GM21619 (cell line): ENCODE measurements around the gene UCP2.

Source experiments
- ATAC-seq: cut with Tn5 transposase; IDR thresholded peaks from one replicate; pipeline ENCODE4 v1.9.1; 2021; ENCODE audit not compliant: unreplicated experiment

The UCP2 gene

DNA sequence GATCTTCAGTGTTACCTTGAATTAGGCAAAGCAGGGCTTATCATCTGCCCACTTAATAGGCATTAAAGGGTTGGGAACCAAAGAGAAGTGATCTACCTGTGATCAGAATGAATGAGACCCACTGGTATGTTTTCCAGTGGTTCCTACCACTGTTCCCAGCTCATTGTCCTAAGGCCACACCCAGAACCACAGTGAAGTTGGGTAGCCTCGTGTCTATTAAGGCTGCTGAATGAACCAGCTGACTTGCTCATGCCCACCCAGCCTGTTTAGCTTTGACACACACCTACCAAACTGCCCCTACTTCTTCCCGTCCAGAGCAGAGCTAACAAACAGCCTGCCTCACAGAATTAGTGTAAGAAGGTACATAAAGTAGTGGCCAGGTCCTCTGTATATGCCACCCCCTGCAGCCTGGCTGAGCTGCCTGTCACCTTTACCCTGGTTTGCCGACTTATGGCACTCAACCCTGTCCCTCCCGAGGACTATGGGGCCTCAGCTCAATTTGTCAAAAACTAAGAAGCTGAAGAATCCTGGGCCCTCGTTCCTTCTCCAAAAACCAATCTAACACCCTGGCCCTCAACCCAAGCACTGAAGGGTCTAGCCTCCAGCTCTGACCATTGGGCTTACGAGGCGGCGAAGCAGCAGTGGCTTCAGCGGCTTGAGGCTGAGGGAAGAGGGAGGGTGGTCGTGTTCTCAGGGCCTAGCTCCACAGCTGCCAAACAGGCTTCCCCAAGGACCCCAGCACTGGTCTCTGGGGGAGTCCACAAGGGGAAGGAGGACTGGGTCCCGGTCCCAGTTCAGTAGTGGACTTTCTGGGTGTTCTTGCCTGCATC, 9.8 kb downstream of the UCP2 start:
- ATAC-seq, result no peak

- no peak for ATAC-seq
Measured at GRCh38 chr11:73972187-73972586, 10.5 kb downstream of the UCP2 start.

GRCh38 chr11:73971175-73971719, 11.4 kb downstream of the UCP2 start:
- ATAC-seq, result no peak

GRCh38 chr11:73969991-73970800, 12.4 kb downstream of the UCP2 start:
- no peak for ATAC-seq

DNA sequence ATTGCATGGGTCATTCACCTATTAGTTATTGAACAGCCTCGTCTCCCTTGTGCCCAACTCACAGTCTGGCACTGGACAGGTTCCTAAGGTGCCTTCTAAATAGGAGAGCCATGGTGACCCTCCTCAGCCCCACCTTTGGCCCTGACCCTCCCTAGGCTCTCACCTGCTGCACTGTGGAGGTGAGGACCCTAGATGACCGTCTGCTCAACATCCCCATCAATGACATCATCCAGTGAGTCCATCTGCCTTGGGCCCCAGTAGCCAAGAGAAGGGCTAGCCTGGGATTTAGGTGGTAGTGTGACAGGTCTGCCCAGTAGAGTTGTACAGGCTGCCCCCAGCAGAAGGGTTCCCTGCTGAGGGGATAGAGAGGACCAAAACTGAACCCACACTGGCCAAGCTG, 13.6 kb downstream of the UCP2 start:
- no peak for ATAC-seq

GRCh38 chr11:73968356-73968966, 14.2 kb downstream of the UCP2 start:
- ATAC-seq, result no peak

GRCh38 chr11:73965764-73966121, 16.9 kb downstream of the UCP2 start:
- ATAC-seq, result no peak

GRCh38 chr11:73965076-73965763, 17.4 kb downstream of the UCP2 start:
- no peak for ATAC-seq

DNA sequence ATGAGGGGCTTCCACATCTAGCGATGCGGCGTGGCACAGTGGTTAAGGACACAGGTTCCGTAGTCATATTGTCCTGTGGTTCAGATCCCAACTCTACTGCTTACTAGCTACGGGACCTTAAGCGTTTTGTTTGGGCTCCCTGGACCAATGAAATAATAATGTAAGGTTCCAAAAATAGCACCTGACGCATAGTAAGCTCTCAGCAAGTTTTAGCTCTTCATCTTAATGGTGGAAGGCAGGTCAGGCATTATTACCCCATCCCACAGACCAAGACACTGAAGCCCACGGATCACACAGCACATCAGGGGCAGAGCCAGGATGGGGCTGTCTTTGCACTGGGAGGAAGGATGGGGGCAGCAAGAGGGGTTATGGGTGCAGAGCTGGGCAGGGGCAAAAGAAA, 18.8 kb downstream of the UCP2 start:
- no peak for ATAC-seq

GRCh38 chr11:73962101-73962705, 20.4 kb downstream of the UCP2 start:
- ATAC-seq, result no peak

- no peak for ATAC-seq
Measured at GRCh38 chr11:73961321-73961720, 21.3 kb downstream of the UCP2 start.

DNA sequence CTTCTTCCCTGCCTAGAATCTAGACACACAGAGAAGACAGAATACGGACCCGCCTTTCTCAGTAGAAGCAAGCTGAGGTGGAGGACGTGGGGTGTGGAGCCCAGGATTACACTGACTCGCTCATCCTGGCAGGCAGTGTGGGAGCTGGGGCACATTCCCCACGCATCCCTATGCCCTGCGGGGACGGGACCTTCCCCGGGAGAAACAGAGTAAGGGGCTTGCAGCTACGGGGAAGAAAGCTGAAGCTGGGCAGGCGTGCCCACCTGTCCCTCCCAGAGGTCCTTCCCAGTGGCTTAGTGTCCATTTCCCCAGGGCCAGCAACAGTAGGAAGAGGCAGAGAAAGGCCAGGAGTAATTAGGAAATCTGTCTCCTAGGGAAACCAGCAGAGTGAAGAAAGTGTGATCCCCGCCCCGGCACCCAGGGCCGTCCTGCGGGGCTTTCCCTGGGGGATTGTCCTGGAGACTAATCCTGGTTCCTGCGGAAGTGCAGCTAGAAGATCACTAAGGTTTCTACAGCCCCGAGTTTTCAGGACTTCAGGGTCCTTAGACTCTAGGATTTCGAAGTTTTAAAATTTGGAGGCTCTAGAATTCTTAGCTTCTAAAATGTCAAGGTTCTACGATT, 24.0 kb downstream of the UCP2 start:
- no peak for ATAC-seq

DNA sequence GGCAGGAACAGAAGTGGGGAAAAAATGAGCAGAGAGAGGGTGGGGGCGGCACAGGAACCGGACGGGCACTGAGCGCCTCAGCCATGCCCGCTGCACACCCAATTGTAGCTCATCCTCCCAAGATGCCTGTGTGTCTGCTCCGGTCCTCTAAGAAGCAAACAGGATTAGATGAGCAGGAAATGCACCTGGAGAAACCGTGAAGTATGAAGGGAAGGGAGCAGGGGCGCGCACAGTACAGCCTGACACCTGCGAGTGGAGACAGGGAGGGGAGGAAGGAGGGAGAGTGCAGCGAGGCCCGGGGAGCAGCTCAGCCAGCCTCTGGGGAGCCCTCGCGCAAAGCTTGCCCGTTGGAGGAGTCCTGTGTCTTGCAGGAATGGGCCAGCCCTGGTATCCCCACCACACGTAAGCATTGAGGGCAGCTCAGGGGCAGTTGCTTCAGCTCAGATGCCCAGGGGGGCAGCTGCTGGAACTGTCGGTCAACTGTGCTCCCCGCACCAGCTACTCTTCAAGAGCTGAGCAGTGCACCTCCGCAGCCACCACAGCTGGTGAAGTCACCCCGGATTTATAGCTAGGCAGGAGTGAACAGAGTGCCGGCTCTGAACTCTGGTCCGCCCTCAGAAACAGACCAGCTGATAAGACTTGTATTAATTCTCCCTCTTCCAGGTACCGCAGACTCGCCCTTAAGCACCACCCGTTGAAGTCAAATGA, 24.8 kb downstream of the UCP2 start:
- no peak for ATAC-seq

- no peak for ATAC-seq
Measured at GRCh38 chr11:73956876-73957653, 25.6 kb downstream of the UCP2 start.

GRCh38 chr11:73951797-73952196, 30.8 kb downstream of the UCP2 start:
- ATAC-seq, result no peak

DNA sequence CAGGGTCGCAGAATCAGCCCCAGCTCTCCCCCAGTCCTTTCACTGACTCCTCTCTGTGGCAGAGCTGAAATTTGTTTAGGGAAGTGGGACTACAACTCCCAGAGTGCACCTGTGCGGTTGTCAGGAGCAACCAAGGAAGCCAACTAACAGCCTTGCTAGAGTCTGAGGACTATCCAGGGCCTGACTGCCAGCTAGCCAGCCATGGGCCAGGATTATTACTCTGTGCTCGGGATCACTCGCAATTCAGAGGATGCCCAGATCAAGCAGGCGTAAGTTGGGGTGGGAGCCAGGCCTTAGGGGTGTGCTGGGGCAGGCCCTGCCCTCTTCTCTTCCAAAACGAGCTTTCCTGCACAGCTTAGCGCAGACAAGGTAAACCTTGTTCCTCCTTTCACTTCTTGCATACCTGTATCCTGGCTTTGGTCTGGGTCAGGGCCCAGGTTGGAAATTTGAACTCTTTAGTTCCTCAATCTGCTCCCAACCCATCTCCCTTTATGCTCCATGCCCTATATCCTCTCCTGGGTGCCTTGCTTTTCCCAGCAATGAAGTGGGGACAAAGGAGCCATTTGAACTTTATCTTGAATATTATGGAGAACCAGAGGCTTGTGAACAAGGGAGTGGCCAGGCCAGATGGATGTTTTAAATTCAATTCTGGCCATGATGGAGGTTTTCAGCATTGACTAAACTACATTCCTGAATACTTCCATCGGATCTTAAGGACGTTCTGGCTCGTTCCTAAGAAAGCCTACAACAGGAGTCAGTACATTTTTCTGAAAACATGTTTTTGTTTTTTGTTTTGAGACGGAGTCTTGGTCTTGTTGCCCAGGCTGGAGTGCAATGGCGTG, 31.6 kb downstream of the UCP2 start, which contains the start of gene DNAJB13:
Gene DNAJB13, plus strand, starts transcription at position 158 of the 842 bp plus-strand sequence. Its CDS starts 44 bp downstream, at position 202.
- peak; percentile 89 for ATAC-seq

- ATAC-seq, result no peak
Measured at GRCh38 chr11:73949912-73950311, 32.7 kb downstream of the UCP2 start.

- ATAC-seq, result no peak
Measured at GRCh38 chr11:73949246-73949645, 33.4 kb downstream of the UCP2 start.
